H1 (cell line): ENCODE results near the gene BOD1L2. TPM values are rescaled to one million over a fixed set of nuclear protein-coding genes. Genes with fewer than 3 reads are reported as not detected.

ENCODE experiments used
- CTCF ChIA-PET: fragments of 300-600 bp; sonication (Branson Sonifier 250); formaldehyde crosslinking; loops from one replicate; lab custom pipeline; 2021; ENCODE audit not compliant: partially characterized antibody; lab: Charles Lee
- POLR2A ChIA-PET: fragments of 300-600 bp; sonication (Branson Sonifier 250); formaldehyde crosslinking; loops from one replicate; lab custom pipeline; 2021; ENCODE audit warnings: inconsistent platforms; ENCODE audit not compliant: partially characterized antibody; lab: Charles Lee
- DNase-seq, 2 experiments: peaks; one replicate each; pipeline versions ENCODE4 v3.0.0 to v3.0.0-alpha.2; 2010 to 2022; ENCODE audit warnings: low spot score in 2 of 2, low read depth in 1 of 2, mixed read lengths in 1 of 2
- FAIRE-seq: peaks from 2 replicates; lab custom pipeline; 2011; peaks lifted over from hg19 to GRCh38; lab: Jason Lieb, UNC
- H2AFZ ChIP-seq: 2 replicates; pipeline ENCODE4 v1.8.1; 2012; ENCODE audit warnings: low read length, inconsistent platforms
- H2AK5ac ChIP-seq: 2 replicates; pipeline ENCODE4 v1.6.1; 2013; ENCODE audit warnings: low read depth, low read length
- H2BK120ac ChIP-seq: replicated peaks from 2 replicates; pipeline ENCODE3; 2013; ENCODE audit warnings: low read depth, low read length, inconsistent platforms
- H2BK12ac ChIP-seq: 2 replicates; pipeline ENCODE4 v1.6.1; 2013; ENCODE audit warnings: low read depth, low read length
- H2BK15ac ChIP-seq: 2 replicates; pipeline ENCODE4 v1.6.1; 2013; ENCODE audit warnings: low read length
- H2BK20ac ChIP-seq: 2 replicates; pipeline ENCODE4 v1.6.1; 2013; ENCODE audit warnings: low read length
- H2BK5ac ChIP-seq: 2 replicates; pipeline ENCODE4 v1.6.1; 2013; ENCODE audit warnings: low read depth, low read length
- H3K14ac ChIP-seq: 2 replicates; pipeline ENCODE4 v1.6.1; 2013; ENCODE audit warnings: inconsistent platforms; ENCODE audit not compliant: insufficient read length
- H3K18ac ChIP-seq: 2 replicates; pipeline ENCODE4 v1.6.1; 2013; ENCODE audit warnings: low read length; ENCODE audit errors: extremely low read depth
- H3K23ac ChIP-seq: 2 replicates; pipeline ENCODE4 v1.6.1; 2013; ENCODE audit warnings: inconsistent platforms; ENCODE audit not compliant: insufficient read length
- H3K23me2 ChIP-seq: 2 replicates; pipeline ENCODE4 v1.6.1; 2013; ENCODE audit warnings: low read depth, low read length
- H3K27ac ChIP-seq: 2 replicates; pipeline ENCODE4 v1.6.1; 2011; ENCODE audit warnings: low read depth, low read length, inconsistent platforms
- H3K27me3 ChIP-seq, 4 experiments: replicated peaks in 1 of 4; 1 replicate in 1 of 4; 2 replicates in 3 of 4; pipeline versions ENCODE4 v1.6.1 to v1.8.1; 2011 to 2013; ENCODE audit warnings: low read length in 3 of 4, mild to moderate bottlenecking in 3 of 4, inconsistent platforms in 2 of 4, mixed read lengths in 2 of 4, moderate library complexity in 1 of 4; ENCODE audit not compliant: control insufficient read depth in 3 of 4, insufficient read depth in 3 of 4; ENCODE audit errors: extremely low read depth in 1 of 4
- H3K36me3 ChIP-seq, 4 experiments: 2 replicates each; pipeline versions ENCODE4 v1.6.1 to v1.8.1; 2011 to 2013; ENCODE audit warnings: mild to moderate bottlenecking in 4 of 4, low read length in 3 of 4, moderate library complexity in 2 of 4, control low read depth in 1 of 4, inconsistent platforms in 1 of 4; ENCODE audit not compliant: insufficient read depth in 4 of 4, control insufficient read depth in 2 of 4
- H3K4ac ChIP-seq: replicated peaks from 2 replicates; pipeline ENCODE3; 2013; ENCODE audit warnings: low read length, low read depth, mixed read lengths, inconsistent platforms; ENCODE audit not compliant: insufficient read length
- H3K4me1 ChIP-seq, 4 experiments: replicated peaks in 1 of 4; 1 replicate in 1 of 4; 2 replicates in 3 of 4; pipeline versions ENCODE4 v1.6.1 to v1.8.1; 2011 to 2013; ENCODE audit warnings: low read length in 3 of 4, inconsistent platforms in 2 of 4, mixed read lengths in 1 of 4; ENCODE audit not compliant: insufficient read depth in 4 of 4, control insufficient read depth in 3 of 4
- H3K4me2 ChIP-seq, 2 experiments: 2 replicates each; pipeline versions ENCODE4 v1.6.1 to v1.8.1; 2011 to 2013; ENCODE audit warnings: low read depth in 2 of 2, low read length in 2 of 2, control low read depth in 1 of 2, inconsistent platforms in 1 of 2, mild to moderate bottlenecking in 1 of 2; ENCODE audit not compliant: insufficient read depth in 1 of 2
- H3K4me3 ChIP-seq, 4 experiments: fragments of 200-600, 300-600 bp in 1 of 4; sonication (generic), shearing (Covaris generic), sonication (Bioruptor Twin) in 1 of 4; 2 replicates each; pipeline versions ENCODE4 v1.5.1 to v1.8.1; 2011 to 2016; ENCODE audit warnings: low read length in 4 of 4, low read depth in 3 of 4, control low read depth in 2 of 4, inconsistent platforms in 2 of 4, mild to moderate bottlenecking in 2 of 4, mixed read lengths in 1 of 4, moderate library complexity in 1 of 4; ENCODE audit not compliant: insufficient read depth in 2 of 4; ENCODE audit errors: extremely low read depth in 1 of 4
- H3K56ac ChIP-seq: replicated peaks from 2 replicates; pipeline ENCODE3; 2013; ENCODE audit warnings: low read depth, mild to moderate bottlenecking, mixed read lengths, low read length, inconsistent platforms; ENCODE audit not compliant: insufficient read length
- H3K79me1 ChIP-seq: 2 replicates; pipeline ENCODE4 v1.6.1; 2013; ENCODE audit warnings: low read depth, low read length, control low read depth
- H3K79me2 ChIP-seq, 2 experiments: 2 replicates each; pipeline versions ENCODE4 v1.6.1 to v1.8.1; 2012 to 2013; ENCODE audit warnings: low read length in 2 of 2, mild to moderate bottlenecking in 2 of 2, inconsistent platforms in 1 of 2; ENCODE audit not compliant: insufficient read depth in 2 of 2, control insufficient read depth in 1 of 2
- H3K9ac ChIP-seq, 4 experiments: replicated peaks in 1 of 4; 1 replicate in 1 of 4; 2 replicates in 3 of 4; pipeline versions ENCODE4 v1.6.1 to v1.8.1; 2011 to 2013; ENCODE audit warnings: low read depth in 3 of 4, low read length in 3 of 4, control low read depth in 2 of 4, mild to moderate bottlenecking in 2 of 4, moderate library complexity in 2 of 4, inconsistent platforms in 1 of 4; ENCODE audit errors: extremely low read depth in 1 of 4
- H3K9me3 ChIP-seq, 2 experiments: 2 replicates each; pipeline versions ENCODE4 v1.6.1 to v1.8.1; 2012 to 2013; ENCODE audit warnings: mild to moderate bottlenecking in 2 of 2, moderate library complexity in 2 of 2, control low read depth in 1 of 2, inconsistent platforms in 1 of 2, low read depth in 1 of 2, low read length in 1 of 2, mixed read lengths in 1 of 2; ENCODE audit not compliant: insufficient read depth in 2 of 2
- H4K20me1 ChIP-seq, 2 experiments: replicated peaks in 1 of 2; 2 replicates each; pipeline versions ENCODE3 to v1.8.1; 2011 to 2013; ENCODE audit warnings: inconsistent platforms in 2 of 2, low read length in 2 of 2, mild to moderate bottlenecking in 1 of 2; ENCODE audit not compliant: insufficient read depth in 2 of 2, control insufficient read depth in 1 of 2
- H4K5ac ChIP-seq: 2 replicates; pipeline ENCODE4 v1.6.1; 2013; ENCODE audit warnings: low read length, low read depth, mixed read lengths, inconsistent platforms; ENCODE audit not compliant: insufficient read length
- H4K8ac ChIP-seq: 2 replicates; pipeline ENCODE4 v1.8.0; 2013; ENCODE audit warnings: mild to moderate bottlenecking, moderate library complexity, low read length, inconsistent platforms; ENCODE audit not compliant: insufficient read depth; ENCODE audit errors: extremely low read depth
- H4K91ac ChIP-seq: replicated peaks from 2 replicates; pipeline ENCODE3; 2013; ENCODE audit warnings: low read length, mixed read lengths, inconsistent platforms; ENCODE audit not compliant: insufficient read length
- CBX5 ChIP-seq: fragments of 300-800, 300-1000 bp; sonication (generic); IDR thresholded peaks from 2 replicates; pipeline ENCODE4 v1.7.1; 2016; ENCODE audit warnings: antibody characterized with exemption, low read length, low read depth
- CHD2 ChIP-seq: IDR thresholded peaks from 2 replicates; pipeline ENCODE4 v1.6.1; 2012; ENCODE audit warnings: low read length, improper control_type of control experiment
- POU5F1 ChIP-seq: IDR thresholded peaks from 2 replicates; pipeline ENCODE4 v1.6.1; 2011; ENCODE audit warnings: low read depth, mild to moderate bottlenecking, low read length, moderate library complexity
- SP1 ChIP-seq: IDR thresholded peaks from 2 replicates; pipeline ENCODE4 v1.6.1; 2011; ENCODE audit warnings: low read depth, low read length
- SP2 ChIP-seq: IDR thresholded peaks from 2 replicates; pipeline ENCODE4 v1.6.1; 2012; ENCODE audit warnings: mild to moderate bottlenecking, low read length, inconsistent platforms
- TCF12 ChIP-seq: IDR thresholded peaks from 2 replicates; pipeline ENCODE4 v1.6.1; 2011; ENCODE audit warnings: low read depth, mild to moderate bottlenecking, low read length
- polyA plus RNA-seq, 7 experiments: library from polyadenylated mRNA; depleted of rRNA in 3 of 7; stranded (reverse) in 5 of 7; unstranded in 2 of 7; fragments of >200 nt in 5 of 7; fragments of 200-250 nt in 2 of 7; gene quantifications; 1 replicate in 5 of 7; 2 replicates in 1 of 7; 4 replicates in 1 of 7; pipeline versions ENCODE4 v1.2.1 to v1.2.3, GENCODE V29; 2011 to 2013; ENCODE audit warnings: missing spikeins in 2 of 7, mixed read lengths in 2 of 7
- total RNA-seq: library from RNA; stranded (reverse); fragmentation: NEBNext Ultra II Directional; extraction: Animal tissue kit (Norgen Biotek cat#: 25700); gene quantifications from 2 replicates; pipeline ENCODE4 v1.2.1, GENCODE V29; 2021
- TF ChIP-seq, protein P1 (sequence below), 3 experiments: IDR thresholded peaks; 1 replicate in 2 of 3; 2 replicates in 1 of 3; pipeline versions ENCODE4 v1.5.1 to v1.6.1; 2011; ENCODE audit warnings: low read length in 3 of 3, mild to moderate bottlenecking in 3 of 3, inconsistent platforms in 2 of 3, low read depth in 1 of 3, moderate library complexity in 1 of 3; ENCODE audit not compliant: insufficient read depth in 1 of 3; ENCODE audit errors: control extremely low read depth in 1 of 3

BOD1L2 gene
- total and polyA plus RNA-seq, 2 of the 8 experiments (the other 6 are each of a cell fraction or from before 2014, with no cell fraction given) = not detected

GRCh38 chr18:57142324-57142723 is 4.6 kb upstream of the BOD1L2 start:
- Histone ChIP-seq H2BK120ac (no peak overlapping the region), H3K18ac (no peak overlapping the region), H3K23me2 (no peaks in the 10 kb centered on the region), H2AK5ac (no peak overlapping the region), H2BK5ac (no peak overlapping the region), H4K20me1 (no peaks in the 10 kb centered on the region), H3K9me3 (no peaks in the 10 kb centered on the region), H3K9ac (no peak overlapping the region), H2BK12ac (no peak overlapping the region), H3K23ac (no peak overlapping the region), H2AFZ (no peak overlapping the region), H3K4me2 (no peak overlapping the region), H3K27me3 (no peaks in the 10 kb centered on the region), H3K79me2 (no peaks in the 10 kb centered on the region), H2BK20ac (no peak overlapping the region), H3K14ac (no peak overlapping the region), H3K56ac (no peak overlapping the region), H2BK15ac (no peak overlapping the region), H3K79me1 (no peaks in the 10 kb centered on the region), H4K91ac (no peak overlapping the region), H3K4me3 (no peak overlapping the region), H3K4me1 (no peaks in the 10 kb centered on the region), H4K5ac (no peak overlapping the region), H3K27ac (no peak overlapping the region), H3K4ac (no peak overlapping the region), H3K36me3 (no peaks in the 10 kb centered on the region), H4K8ac (no peak overlapping the region)
- DNase-seq (no peak), FAIRE-seq (no peak)
- CTCF ChIA-PET = interaction anchor here (1.5 kb wide), 1 partner anchor 8 kb away, joined by 4 read pairs; no protein-coding TSS in a partner anchor
- POLR2A ChIA-PET = no interaction called here
- no peak for TF ChIP-seq CHD2
- no peak for TF ChIP-seq CBX5
- TF ChIP-seq POU5F1 = no peak
- TF ChIP-seq TCF12 = no peak
- TF ChIP-seq SP2 = no peak
- no peak for TF ChIP-seq SP1
- TF ChIP-seq, protein P1, sequence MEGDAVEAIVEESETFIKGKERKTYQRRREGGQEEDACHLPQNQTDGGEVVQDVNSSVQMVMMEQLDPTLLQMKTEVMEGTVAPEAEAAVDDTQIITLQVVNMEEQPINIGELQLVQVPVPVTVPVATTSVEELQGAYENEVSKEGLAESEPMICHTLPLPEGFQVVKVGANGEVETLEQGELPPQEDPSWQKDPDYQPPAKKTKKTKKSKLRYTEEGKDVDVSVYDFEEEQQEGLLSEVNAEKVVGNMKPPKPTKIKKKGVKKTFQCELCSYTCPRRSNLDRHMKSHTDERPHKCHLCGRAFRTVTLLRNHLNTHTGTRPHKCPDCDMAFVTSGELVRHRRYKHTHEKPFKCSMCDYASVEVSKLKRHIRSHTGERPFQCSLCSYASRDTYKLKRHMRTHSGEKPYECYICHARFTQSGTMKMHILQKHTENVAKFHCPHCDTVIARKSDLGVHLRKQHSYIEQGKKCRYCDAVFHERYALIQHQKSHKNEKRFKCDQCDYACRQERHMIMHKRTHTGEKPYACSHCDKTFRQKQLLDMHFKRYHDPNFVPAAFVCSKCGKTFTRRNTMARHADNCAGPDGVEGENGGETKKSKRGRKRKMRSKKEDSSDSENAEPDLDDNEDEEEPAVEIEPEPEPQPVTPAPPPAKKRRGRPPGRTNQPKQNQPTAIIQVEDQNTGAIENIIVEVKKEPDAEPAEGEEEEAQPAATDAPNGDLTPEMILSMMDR (IDR thresholded peaks at IDR 0.05; ENCODE audit: control extremely low read depth in 1 of 3, insufficient read depth in 1 of 3, low read depth in 1 of 3, low read length in 3 of 3) = no peak
